GM23338 (cell line): ENCODE measurements around the gene TENT5A. TPM values are rescaled to one million over a fixed set of nuclear protein-coding genes. Genes with fewer than 3 reads are reported as not detected.

Source experiments
- ATAC-seq: fragments of 200-7000 bp; cut with Tn5 transposase; 3 replicates; pipeline ENCODE4 v1.9.1; 2020
- DNase-seq: peaks from one replicate; pipeline ENCODE4 v3.0.0-alpha.2; 2015; ENCODE audit warnings: low spot score
- H2AFZ ChIP-seq: fragments of 200-600 bp; sonication (generic); 2 replicates; pipeline ENCODE4 v1.8.0; 2016; ENCODE audit warnings: antibody characterized with exemption, mild to moderate bottlenecking, moderate library complexity
- H3F3A ChIP-seq: fragments of 200-600 bp; sonication (generic); replicated peaks from 2 replicates; pipeline ENCODE4 v1.8.0; 2017; ENCODE audit warnings: antibody characterized with exemption, mixed run types, low read depth
- H3K27ac ChIP-seq: fragments of 200-600 bp; sonication (generic); 2 replicates; pipeline ENCODE4 v1.6.1; 2016; ENCODE audit warnings: low read depth
- H3K27me3 ChIP-seq: fragments of 200-600 bp; sonication (generic); 2 replicates; pipeline ENCODE4 v1.8.0; 2016; ENCODE audit warnings: mild to moderate bottlenecking, mixed run types, moderate library complexity; ENCODE audit not compliant: insufficient read depth
- H3K36me3 ChIP-seq: fragments of 200-600 bp; sonication (generic); 2 replicates; pipeline ENCODE4 v1.8.0; 2016; ENCODE audit warnings: mild to moderate bottlenecking; ENCODE audit not compliant: insufficient read depth
- H3K4me1 ChIP-seq: fragments of 200-600 bp; sonication (generic); 2 replicates; pipeline ENCODE4 v1.8.0; 2016; ENCODE audit warnings: mild to moderate bottlenecking, moderate library complexity; ENCODE audit not compliant: insufficient read depth
- H3K4me2 ChIP-seq: fragments of 200-600 bp; sonication (generic); 2 replicates; pipeline ENCODE4 v1.7.1; 2017; ENCODE audit warnings: mixed run types
- H3K4me3 ChIP-seq: fragments of 200-600 bp; sonication (generic); 2 replicates; pipeline ENCODE4 v1.6.1; 2016; ENCODE audit warnings: mixed run types
- H3K79me2 ChIP-seq: fragments of 200-600 bp; sonication (generic); replicated peaks from 2 replicates; pipeline ENCODE4 v1.8.0; 2017; ENCODE audit warnings: mild to moderate bottlenecking; ENCODE audit not compliant: insufficient read depth
- H3K9me2 ChIP-seq: fragments of 200-600 bp; sonication (generic); 2 replicates; pipeline ENCODE4 v1.8.0; 2017; ENCODE audit not compliant: insufficient read depth
- H4K20me1 ChIP-seq: fragments of 200-600 bp; sonication (generic); replicated peaks from 2 replicates; pipeline ENCODE4 v1.8.0; 2017; ENCODE audit warnings: mild to moderate bottlenecking; ENCODE audit not compliant: insufficient read depth
- H3K27ac Mint-ChIP-seq: 2 replicates; pipeline ENCODE4 v1.8.0; 2020; ENCODE audit warnings: inconsistent platforms, mild to moderate bottlenecking, moderate library complexity, mixed read lengths
- H3K27me3 Mint-ChIP-seq: 3 replicates; pipeline ENCODE4 v1.8.0; 2022; ENCODE audit warnings: low read depth, mild to moderate bottlenecking, moderate library complexity, mixed read lengths, inconsistent platforms; ENCODE audit not compliant: insufficient read depth, poor library complexity
- H3K36me3 Mint-ChIP-seq: 3 replicates; pipeline ENCODE4 v1.8.0; 2021; ENCODE audit warnings: low read depth, mild to moderate bottlenecking, inconsistent platforms, moderate library complexity, mixed read lengths
- H3K4me1 Mint-ChIP-seq: 3 replicates; pipeline ENCODE4 v1.8.0; 2020; ENCODE audit warnings: mild to moderate bottlenecking, inconsistent platforms, mixed read lengths
- H3K4me3 Mint-ChIP-seq: 3 replicates; pipeline ENCODE4 v1.8.0; 2021; ENCODE audit warnings: moderate library complexity, mild to moderate bottlenecking, inconsistent platforms, mixed read lengths
- H3K9me3 Mint-ChIP-seq: 3 replicates; pipeline ENCODE4 v1.8.0; 2020; ENCODE audit warnings: moderate library complexity, mild to moderate bottlenecking, inconsistent platforms, mixed read lengths
- CREB1 ChIP-seq: fragments of 250-450 bp; sonication (Bioruptor Pico); IDR thresholded peaks from 2 replicates; pipeline ENCODE4 v1.5.0; 2020; ENCODE audit warnings: low read depth, mild to moderate bottlenecking, moderate library complexity
- CTCF ChIP-seq, 2 experiments: fragments of 200-600 bp in 1 of 2; sonication (generic) in 1 of 2; conservative IDR thresholded peaks; 2 replicates each; pipeline versions ENCODE4 v1.5.1 to v1.6.1; 2016 to 2017; ENCODE audit warnings: antibody characterized with exemption in 2 of 2, low read depth in 2 of 2, mild to moderate bottlenecking in 2 of 2, moderate library complexity in 1 of 2
- EZH2 ChIP-seq: fragments of 200-600 bp; sonication (generic); IDR thresholded peaks from one replicate; pipeline ENCODE4 v1.8.0; 2017; ENCODE audit warnings: antibody characterized with exemption, mild to moderate bottlenecking, low read depth; ENCODE audit not compliant: unreplicated experiment
- EZH2phosphoT487 ChIP-seq: fragments of 200-600 bp; sonication (generic); IDR thresholded peaks from one replicate; pipeline ENCODE4 v1.8.1; 2018; ENCODE audit warnings: antibody characterized with exemption; ENCODE audit not compliant: unreplicated experiment
- JUNB ChIP-seq: IDR thresholded peaks from one replicate; pipeline ENCODE4 v1.6.1; 2016; ENCODE audit warnings: antibody characterized with exemption; ENCODE audit not compliant: unreplicated experiment
- REST ChIP-seq: IDR thresholded peaks from one replicate; pipeline ENCODE4 v1.6.1; 2018; ENCODE audit warnings: antibody characterized with exemption; ENCODE audit not compliant: unreplicated experiment
- STAT1 ChIP-seq: IDR thresholded peaks from one replicate; pipeline ENCODE4 v1.6.1; 2016; ENCODE audit warnings: antibody characterized with exemption; ENCODE audit not compliant: unreplicated experiment
- ZNF114 ChIP-seq: fragments of 250-450 bp; sonication (Bioruptor Pico); IDR thresholded peaks from 2 replicates; pipeline ENCODE4 v1.5.0; 2020; ENCODE audit warnings: mild to moderate bottlenecking, moderate library complexity
- ZNF331 ChIP-seq: fragments of 250-450 bp; sonication (Bioruptor Pico); IDR thresholded peaks from 2 replicates; pipeline ENCODE4 v1.5.0; 2020; ENCODE audit warnings: low read depth, mild to moderate bottlenecking, moderate library complexity
- polyA plus RNA-seq: library from polyadenylated mRNA; unstranded; fragments of >200 nt; fragmentation: Nextera tagmentation; extraction: Ambion mirVana; gene quantifications from 2 replicates; pipeline ENCODE4 v1.2.1, GENCODE V29; 2016
- total RNA-seq: library from RNA; depleted of rRNA; stranded (reverse); fragments of >200 nt; shearing (Covaris generic); gene quantifications from 2 replicates; pipeline ENCODE4 v1.2.3, GENCODE V29; 2014
- TF ChIP-seq, protein P1 (sequence below): IDR thresholded peaks from 2 replicates; pipeline ENCODE4 v1.6.1; 2016; ENCODE audit warnings: antibody characterized with exemption

The TENT5A gene
- total and polyA plus RNA-seq, 2 experiments from 2014 or later = 3.8 to 4.7 TPM

- Histone ChIP-seq H4K20me1 (no peaks in the 10 kb centered on the region), H3K4me1 (peaks cover 22% of the 10 kb centered on the region), H3K4me3 (no peak overlapping the region), H2AFZ (no peak overlapping the region), H3K27ac (no peak overlapping the region), H3K4me2 (no peak overlapping the region), H3K79me2 (no peaks in the 10 kb centered on the region), H3F3A (no peaks in the 10 kb centered on the region), H3K36me3 (no peaks in the 10 kb centered on the region), H3K27me3 (no peaks in the 10 kb centered on the region), H3K9me2 (peaks cover 15% of the 10 kb centered on the region; the same call in 1 of the 2 replicates)
- H3K4me1 Mint-ChIP-seq = peaks cover 22% of the 10 kb centered on the region
- DNase-seq = no peak
- no peaks in the 10 kb centered on the region for H3K27me3 Mint-ChIP-seq
- H3K9me3 Mint-ChIP-seq = no peaks in the 10 kb centered on the region
- H3K27ac Mint-ChIP-seq = no peak overlapping the region
- H3K4me3 Mint-ChIP-seq = no peak overlapping the region
- ATAC-seq = no peak
- TF ChIP-seq ZNF331 = no peak
- TF ChIP-seq JUNB = no peak
- TF ChIP-seq CREB1 (CRISPR knock-in tag) = no peak
- no peak for TF ChIP-seq EZH2
- H3K36me3 Mint-ChIP-seq = no peaks in the 10 kb centered on the region
These were observed 31.4 kb upstream of the TENT5A start for GRCh38 chr6:81783893-81784292.

DNA sequence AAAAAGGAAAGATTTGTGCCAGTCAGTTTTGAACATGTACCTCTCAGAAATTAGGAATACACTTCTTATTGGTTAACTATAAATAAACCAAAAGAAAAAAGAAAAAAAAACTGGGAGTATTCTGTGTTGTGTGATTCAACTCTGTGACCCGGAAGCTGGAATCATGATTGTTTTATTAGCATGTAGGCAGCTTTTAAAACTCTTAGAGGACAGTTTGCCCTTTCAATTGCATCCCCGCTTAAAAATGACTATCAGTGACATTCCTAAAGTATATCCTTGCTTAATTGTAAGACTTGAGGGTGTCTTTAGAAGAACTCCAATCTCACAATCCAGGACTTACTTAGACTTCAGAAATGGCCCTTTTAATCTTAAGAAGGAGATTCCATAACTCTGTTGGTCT lies 29.1 kb upstream of the TENT5A start:
- Histone ChIP-seq H3K4me2 (no peak overlapping the region), H3K9me2 (peaks cover 22% of the 10 kb centered on the region; the same call in 1 of the 2 replicates), H3K79me2 (no peaks in the 10 kb centered on the region), H3K27me3 (no peaks in the 10 kb centered on the region), H3K4me1 (peaks cover 6% of the 10 kb centered on the region), H3F3A (no peaks in the 10 kb centered on the region), H3K27ac (no peak overlapping the region), H4K20me1 (no peaks in the 10 kb centered on the region), H2AFZ (no peak overlapping the region), H3K36me3 (no peaks in the 10 kb centered on the region), H3K4me3 (no peak overlapping the region)
- Mint-ChIP-seq H3K36me3 (no peaks in the 10 kb centered on the region), H3K9me3 (no peaks in the 10 kb centered on the region), H3K27ac (no peak overlapping the region), H3K4me1 (peaks cover 9% of the 10 kb centered on the region; the same call in 2 of the 3 replicates), H3K27me3 (peaks cover 1% of the 10 kb centered on the region), H3K4me3 (no peak overlapping the region)
- DNase-seq (no peak), ATAC-seq (no peak)
- TF ChIP-seq REST (no peak), CREB1 (CRISPR knock-in tag) (no peak), ZNF331 (no peak), STAT1 (no peak)

GRCh38 chr6:81777586-81778268 lies 25.2 kb upstream of the TENT5A start:
- H3K4me3 ChIP-seq = no peak overlapping the region
- Mint-ChIP-seq H3K27me3 (peaks cover 1% of the 10 kb centered on the region), H3K4me3 (no peak overlapping the region), H3K9me3 (no peaks in the 10 kb centered on the region), H3K36me3 (no peaks in the 10 kb centered on the region), H3K4me1 (no peaks in the 10 kb centered on the region), H3K27ac (no peak overlapping the region)
- no peak for DNase-seq
- no peaks in the 10 kb centered on the region for H3K27me3 ChIP-seq
- no peaks in the 10 kb centered on the region for H3K4me1 ChIP-seq
- no peak for ATAC-seq
- no peak overlapping the region for H2AFZ ChIP-seq
- H3K27ac ChIP-seq = no peak overlapping the region
- peaks cover 17% of the 10 kb centered on the region; the same call in 1 of the 2 replicates for H3K9me2 ChIP-seq
- H3K79me2 ChIP-seq = no peaks in the 10 kb centered on the region
- H4K20me1 ChIP-seq = no peaks in the 10 kb centered on the region
- H3K4me2 ChIP-seq = no peak overlapping the region
- H3F3A ChIP-seq = no peaks in the 10 kb centered on the region
- no peaks in the 10 kb centered on the region for H3K36me3 ChIP-seq
- TF ChIP-seq CTCF (conservative IDR thresholded peaks at IDR 0.05; ENCODE audit: low read depth in 2 of 2) (no peak), CREB1 (CRISPR knock-in tag) (no peak), STAT1 (no peak), EZH2phosphoT487 (no peak), ZNF114 (CRISPR knock-in tag) (no peak), EZH2 (no peak)
- TF ChIP-seq, protein P1, sequence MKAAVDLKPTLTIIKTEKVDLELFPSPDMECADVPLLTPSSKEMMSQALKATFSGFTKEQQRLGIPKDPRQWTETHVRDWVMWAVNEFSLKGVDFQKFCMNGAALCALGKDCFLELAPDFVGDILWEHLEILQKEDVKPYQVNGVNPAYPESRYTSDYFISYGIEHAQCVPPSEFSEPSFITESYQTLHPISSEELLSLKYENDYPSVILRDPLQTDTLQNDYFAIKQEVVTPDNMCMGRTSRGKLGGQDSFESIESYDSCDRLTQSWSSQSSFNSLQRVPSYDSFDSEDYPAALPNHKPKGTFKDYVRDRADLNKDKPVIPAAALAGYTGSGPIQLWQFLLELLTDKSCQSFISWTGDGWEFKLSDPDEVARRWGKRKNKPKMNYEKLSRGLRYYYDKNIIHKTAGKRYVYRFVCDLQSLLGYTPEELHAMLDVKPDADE = no peak
